Tibial nerve (tissue), 4 donors: Measurements from ENCODE around the gene TUB. TPM values are rescaled to one million over a fixed set of nuclear protein-coding genes. Genes with fewer than 3 reads are reported as not detected.
A peak's percentile ranks its signal among the peaks of the same experiment; 100 is the strongest.

Experiments used
- DNase-seq, 2 donors: peaks; one replicate each; pipeline ENCODE4 v3.0.0-alpha.2; 2019; ENCODE audit warnings: low spot score in 2 of 2
- H3K27ac ChIP-seq, 4 donors: fragments of 200-600 bp; sonication (generic) in 3 of 4; one replicate each; pipeline ENCODE4 v1.5.1; 2017 to 2019; ENCODE audit warnings: mild to moderate bottlenecking in 1 of 4
- H3K27me3 ChIP-seq, 2 donors: fragments of 200-600 bp; sonication (generic) in 1 of 2; one replicate each; pipeline versions ENCODE4 v1.5.1 to v1.6.0; 2017 to 2019
- H3K36me3 ChIP-seq, 3 donors: fragments of 200-600 bp; sonication (generic); one replicate each; pipeline ENCODE4 v1.5.1; 2018 to 2019
- H3K4me1 ChIP-seq, 4 donors: fragments of 200-600 bp; sonication (generic) in 3 of 4; one replicate each; pipeline ENCODE4 v1.5.1; 2017 to 2019
- H3K4me3 ChIP-seq, 4 donors: fragments of 200-600 bp; sonication (generic) in 3 of 4; one replicate each; pipeline ENCODE4 v1.5.1; 2017 to 2019; ENCODE audit warnings: mild to moderate bottlenecking in 1 of 4, moderate library complexity in 1 of 4
- H3K9me3 ChIP-seq, 4 donors: fragments of 200-600 bp; sonication (generic) in 3 of 4; one replicate each; pipeline ENCODE4 v1.5.1; 2017 to 2019
- CTCF ChIP-seq, 5 experiments: fragments of 200-600 bp in 3 of 5; fragments of 450-650 bp in 2 of 5; sonication (generic) in 3 of 5; IDR thresholded peaks; one replicate each; pipeline ENCODE4 v1.5.1; 2016 to 2019; ENCODE audit warnings: antibody characterized with exemption in 5 of 5, mild to moderate bottlenecking in 3 of 5, moderate library complexity in 2 of 5
- EP300 ChIP-seq, 2 donors: sonication (generic); formaldehyde crosslinking; IDR thresholded peaks; one replicate each; pipeline ENCODE4 v1.6.1; 2017; ENCODE audit warnings: antibody characterized with exemption in 2 of 2, mild to moderate bottlenecking in 1 of 2
- POLR2A ChIP-seq, 2 donors: fragments of 450-650 bp; IDR thresholded peaks; one replicate each; pipeline ENCODE4 v1.6.1; 2017; ENCODE audit warnings: antibody characterized with exemption in 2 of 2, mild to moderate bottlenecking in 2 of 2, moderate library complexity in 2 of 2
- WGBS, 2 donors: methylation state at CpG; one replicate each; pipeline ENCODE4 v1.1.5; 2018; 5-methylcytosine and 5-hydroxymethylcytosine counted together
- total RNA-seq, 4 donors: library from RNA; depleted of rRNA; stranded (reverse); fragments of >200 nt; gene quantifications; one replicate each; pipeline ENCODE4 v1.1.0, GENCODE V29; 2016

TUB gene
- total RNA-seq, 4 donors from 2014 or later, result 9.3 to 14.5 (median 12.5) TPM

GRCh38 chr11:8066036-8066910 is 14.7 kb upstream of the TUB start:
- no peak overlapping the region for H3K27ac ChIP-seq
- DNase-seq, result no peak

GRCh38 chr11:8066911-8067455 is 14.0 kb upstream of the TUB start:
- Histone ChIP-seq H3K4me3 (no peak overlapping the region), H3K27me3 (no peaks in the 10 kb centered on the region), H3K36me3 (no peaks in the 10 kb centered on the region), H3K27ac (peak overlapping the region in 1 of 4 donors; percentile 83), H3K4me1 (peaks cover 0 to 65% (median 29%) of the 10 kb centered on the region in 4 donors), H3K9me3 (no peaks in the 10 kb centered on the region)
- TF ChIP-seq EP300 (IDR thresholded peaks at IDR 0.05) (no peak), POLR2A (IDR thresholded peaks at IDR 0.05) (no peak), CTCF (IDR thresholded peaks at IDR 0.05) (no peak)
- no peak for DNase-seq
- WGBS, 2 donors, result 63 to 67% methylated on average over 10 of the region's 10 CpGs

More at GRCh38 chr11:8066036-8066910, 14.7 kb upstream of the TUB start:
- H3K27me3 ChIP-seq, result no peaks in the 10 kb centered on the region
- peaks cover 0 to 65% (median 29%) of the 10 kb centered on the region in 4 donors for H3K4me1 ChIP-seq
- H3K36me3 ChIP-seq, result no peaks in the 10 kb centered on the region
- H3K4me3 ChIP-seq, result no peak overlapping the region
- TF ChIP-seq CTCF (IDR thresholded peaks at IDR 0.05) (no peak), EP300 (IDR thresholded peaks at IDR 0.05) (no peak), POLR2A (IDR thresholded peaks at IDR 0.05) (no peak)
- WGBS, 2 donors, result 87 to 88% methylated on average over 13 to 17 of the region's 17 CpGs
- no peaks in the 10 kb centered on the region for H3K9me3 ChIP-seq

- TF ChIP-seq EP300 (IDR thresholded peaks at IDR 0.05), result no peak
- TF ChIP-seq POLR2A (IDR thresholded peaks at IDR 0.05), result no peak
- TF ChIP-seq CTCF (IDR thresholded peaks at IDR 0.05), result no peak
- Histone ChIP-seq H3K4me1 (peaks cover 0 to 65% (median 28%) of the 10 kb centered on the region in 4 donors), H3K27me3 (no peaks in the 10 kb centered on the region), H3K36me3 (no peaks in the 10 kb centered on the region), H3K9me3 (no peaks in the 10 kb centered on the region), H3K27ac (peak overlapping the region in 2 of 4 donors; percentile 12 to 83), H3K4me3 (no peak overlapping the region)
- 89 to 90% methylated on average over 4 of the region's 4 CpGs for WGBS, 2 donors
- DNase-seq, result no peak
Observed at GRCh38 chr11:8067567-8067928, 13.5 kb upstream of the TUB start.

- no peak overlapping the region for H3K4me3 ChIP-seq
- H3K9me3 ChIP-seq, result no peaks in the 10 kb centered on the region
- peaks cover 0 to 60% (median 23%) of the 10 kb centered on the region in 4 donors for H3K4me1 ChIP-seq
- H3K36me3 ChIP-seq, result no peaks in the 10 kb centered on the region
- H3K27ac ChIP-seq, result peak overlapping the region; percentile 12 to 83 (median 64)
- no peak for DNase-seq
- 67 to 77% methylated on average over 13 of the region's 13 CpGs for WGBS, 2 donors
- H3K27me3 ChIP-seq, result no peaks in the 10 kb centered on the region
- TF ChIP-seq CTCF (IDR thresholded peaks at IDR 0.05) (no peak), POLR2A (IDR thresholded peaks at IDR 0.05) (no peak), EP300 (IDR thresholded peaks at IDR 0.05) (no peak)
Observed at GRCh38 chr11:8067929-8068575, 13.0 kb upstream of the TUB start.
